B cell (primary cell): Measurements from ENCODE around the gene SLC15A3. TPM values are rescaled to one million over a fixed set of nuclear protein-coding genes. Genes with fewer than 3 reads are reported as not detected.

Experiments
- ATAC-seq: fragments of 200-7000 bp; cut with Tn5 transposase; one replicate; pipeline ENCODE4 v1.10.0; 2021; ENCODE audit warnings: low read depth, mild to moderate bottlenecking, moderate number of reproducible peaks, moderate library complexity
- CTCF ChIA-PET: fragments of 350-600 bp; sonication (Branson Sonifier 250); formaldehyde crosslinking; loops from one replicate; lab custom pipeline; 2021; ENCODE audit warnings: antibody characterized with exemption, inconsistent platforms; lab: Charles Lee
- POLR2A ChIA-PET: fragments of 350-600 bp; sonication (Branson Sonifier 250); formaldehyde crosslinking; loops from one replicate; lab custom pipeline; 2021; ENCODE audit warnings: antibody characterized with exemption; lab: Charles Lee
- DNase-seq: peaks from one replicate; pipeline ENCODE4 v3.0.0; 2013
- H2AFZ ChIP-seq: 2 replicates; pipeline ENCODE4 v1.6.1; 2012; ENCODE audit warnings: mild to moderate bottlenecking, low read depth, low read length; ENCODE audit not compliant: insufficient read depth, poor library complexity, severe bottlenecking
- H3K27ac ChIP-seq, 2 donors: 1 replicate in 1 of 2; 2 replicates in 1 of 2; pipeline ENCODE4 v1.5.1; 2012 to 2013; ENCODE audit warnings: low read length in 2 of 2, mild to moderate bottlenecking in 2 of 2, moderate library complexity in 1 of 2
- H3K27me3 ChIP-seq, 4 experiments: fragments of 200-600 bp in 1 of 4; sonication (generic) in 1 of 4; replicated peaks in 1 of 4; 1 replicate in 2 of 4; 2 replicates in 2 of 4; pipeline versions ENCODE4 v1.6.1 to v1.7.0; 2013 to 2016; ENCODE audit warnings: low read length in 3 of 4, mild to moderate bottlenecking in 2 of 4, mixed read lengths in 1 of 4, moderate library complexity in 1 of 4; ENCODE audit not compliant: insufficient read depth in 4 of 4, control insufficient read depth in 3 of 4; ENCODE audit errors: control extremely low read depth in 1 of 4
- H3K36me3 ChIP-seq, 2 experiments: replicated peaks in 1 of 2; 1 replicate in 1 of 2; 2 replicates in 1 of 2; pipeline versions ENCODE4 v1.6.1 to v1.7.1; 2013; ENCODE audit warnings: low read length in 1 of 2; ENCODE audit not compliant: insufficient read depth in 2 of 2, control insufficient read depth in 1 of 2; ENCODE audit errors: control extremely low read depth in 1 of 2, extremely low read depth in 1 of 2
- H3K4me1 ChIP-seq, 2 donors: fragments of 200-600 bp in 1 of 2; sonication (generic) in 1 of 2; 1 replicate in 1 of 2; 2 replicates in 1 of 2; pipeline versions ENCODE4 v1.5.1 to v1.6.1; 2013 to 2017; ENCODE audit warnings: low read length in 2 of 2; ENCODE audit not compliant: control insufficient read depth in 2 of 2, insufficient read depth in 2 of 2
- H3K4me2 ChIP-seq: replicated peaks from 2 replicates; pipeline ENCODE3; 2012; ENCODE audit warnings: mild to moderate bottlenecking, low read depth, low read length; ENCODE audit not compliant: poor library complexity, severe bottlenecking
- H3K4me3 ChIP-seq, 5 experiments: fragments of 200-600 bp in 1 of 5; sonication (generic) in 1 of 5; 1 replicate in 3 of 5; 2 replicates in 2 of 5; pipeline versions ENCODE4 v1.5.1 to v1.7.0; 2011 to 2016; ENCODE audit warnings: low read length in 4 of 5, mild to moderate bottlenecking in 4 of 5, low read depth in 2 of 5, control low read depth in 1 of 5, moderate library complexity in 1 of 5; ENCODE audit not compliant: insufficient read depth in 1 of 5; ENCODE audit errors: control extremely low read depth in 1 of 5, extremely low read depth in 1 of 5
- H3K79me2 ChIP-seq: fragments of 200-600 bp; sonication (generic); one replicate; pipeline ENCODE4 v1.6.0; 2016; ENCODE audit warnings: low read length; ENCODE audit not compliant: control insufficient read depth, insufficient read depth
- H3K9ac ChIP-seq: fragments of 200-600 bp; sonication (generic); 2 replicates; pipeline ENCODE4 v1.6.1; 2017; ENCODE audit warnings: mild to moderate bottlenecking, low read length, moderate library complexity
- H3K9me3 ChIP-seq, 3 donors: one replicate each; pipeline versions ENCODE4 v1.6.1 to v1.7.1; 2013; ENCODE audit warnings: low read length in 2 of 3; ENCODE audit not compliant: control insufficient read depth in 2 of 3, insufficient read depth in 1 of 3; ENCODE audit errors: control extremely low read depth in 1 of 3
- H4K20me1 ChIP-seq: 2 replicates; pipeline ENCODE4 v1.6.0; 2012; ENCODE audit warnings: mild to moderate bottlenecking, low read length; ENCODE audit not compliant: insufficient read depth, control insufficient read depth, poor library complexity, severe bottlenecking
- H3K27ac Mint-ChIP-seq: one replicate; pipeline ENCODE4 v1.8.0; 2021; ENCODE audit warnings: mixed read lengths
- H3K27me3 Mint-ChIP-seq: one replicate; pipeline ENCODE4 v1.8.0; 2021; ENCODE audit warnings: mixed read lengths
- H3K4me1 Mint-ChIP-seq: one replicate; pipeline ENCODE4 v1.8.0; 2021; ENCODE audit warnings: mixed read lengths
- H3K4me3 Mint-ChIP-seq: one replicate; pipeline ENCODE4 v1.8.0; 2021; ENCODE audit warnings: mixed read lengths
- H3K9me3 Mint-ChIP-seq: one replicate; pipeline ENCODE4 v1.8.0; 2022; ENCODE audit warnings: mixed read lengths; ENCODE audit not compliant: insufficient read depth
- CTCF ChIP-seq: fragments of 200-600 bp; IDR thresholded peaks from one replicate; pipeline ENCODE4 v1.8.0; 2022; ENCODE audit warnings: antibody characterized with exemption, mild to moderate bottlenecking
- EZH2 ChIP-seq: IDR thresholded peaks from 2 replicates; pipeline ENCODE4 v1.6.1; 2012; ENCODE audit warnings: borderline replicate concordance, low read depth, mild to moderate bottlenecking, moderate library complexity, low read length; ENCODE audit not compliant: insufficient read depth, poor library complexity, severe bottlenecking
- WGBS: methylation state at CpG from one replicate; pipeline ENCODE4 v1.1.5; 2013; ENCODE audit warnings: missing lambda C conversion rate; ENCODE audit not compliant: insufficient coverage; 5-methylcytosine and 5-hydroxymethylcytosine counted together
- intact Hi-C: fragments of 100-400 bp; cut with micrococcal nuclease; formaldehyde crosslinking; loops from one replicate; pipeline ENCODE4 v1.10.0; 2022
- polyA plus RNA-seq: library from polyadenylated mRNA; depleted of rRNA; stranded (reverse); fragments of >200 nt; gene quantifications from 2 replicates; pipeline ENCODE4 v1.2.3, GENCODE V29; 2012
- total RNA-seq, 2 donors: library from RNA; stranded (reverse); fragments of 120-200 nt in 1 of 2; gene quantifications; 1 replicate in 1 of 2; 2 replicates in 1 of 2; pipeline versions ENCODE4 v1.2.3 to v1.2.4, GENCODE V29; 2013 to 2022

SLC15A3 gene
- total and polyA plus RNA-seq, 2 donors (not counting 1 experiment from before 2014, with no cell fraction given): 61.5 to 91.4 TPM

- Histone ChIP-seq H3K9me3 (peaks cover 0 to 4% (median 0%) of the 10 kb centered on the region in 3 donors), H3K36me3 (peaks cover 0 to 37% of the 10 kb centered on the region in 2 experiments), H3K4me3 (peak within 1 kb of the TSS in 4 of 5 experiments; percentile 40 to 69 (median 56)), H2AFZ (peak within 1 kb of the TSS; percentile 63), H3K27me3 (peaks cover 0 to 30% (median 7%) of the 10 kb centered on the region in 4 experiments), H3K4me1 (peaks cover 32 to 37% of the 10 kb centered on the region in 2 donors), H3K27ac (no peak within 1 kb of the TSS), H3K79me2 (peaks cover 18% of the 10 kb centered on the region), H4K20me1 (peaks cover 48% of the 10 kb centered on the region), H3K9ac (peak within 1 kb of the TSS; percentile 67), H3K4me2 (peak within 1 kb of the TSS; percentile 94)
- ChIA-PET POLR2A (interaction anchor here (1.1 to 1.6 kb wide), 2 partner anchors 9 to 11 kb away, joined by 4 to 5 read pairs; partner anchors contain the start of gene TMEM109), CTCF (interaction anchor here (0.9 to 5.6 kb wide), 3 partner anchors 9 to 27 kb away, joined by 3 to 26 read pairs (median 9); partner anchors contain the start of gene TMEM109)
- TF ChIP-seq CTCF (no peak), EZH2 (no peak)
- peak; percentile 43 for DNase-seq
- ATAC-seq: peak; percentile 37
- Mint-ChIP-seq H3K4me1 (peaks cover 33% of the 10 kb centered on the region), H3K27me3 (peaks cover 7% of the 10 kb centered on the region), H3K27ac (no peak within 1 kb of the TSS), H3K9me3 (no peaks in the 10 kb centered on the region), H3K4me3 (peak within 1 kb of the TSS; percentile 82)
- intact Hi-C loops: no loop called here
- under 1% methylated on average over 68 of the region's 69 CpGs for WGBS
Observed at GRCh38 chr11:60924110-60924905, 27.7 kb downstream of the SLC15A3 start, which contains the start of gene TMEM132A. TMEM132A (plus strand) TSS chr11:60924460; CDS start chr11:60924634, 174 bp downstream.

GRCh38 chr11:60923800-60924109 is 28.2 kb downstream of the SLC15A3 start:
- CTCF ChIA-PET: interaction anchor here (0.9 to 1.7 kb wide), 2 partner anchors 9 to 27 kb away, joined by 3 to 9 read pairs; no protein-coding TSS in a partner anchor
- no peak for ATAC-seq
- POLR2A ChIA-PET: interaction anchor here (1.1 to 1.6 kb wide), 2 partner anchors 9 to 10 kb away, joined by 4 to 5 read pairs; partner anchors contain the start of gene TMEM109
- Histone ChIP-seq H3K9me3 (peaks cover 0 to 4% (median 0%) of the 10 kb centered on the region in 3 donors), H3K79me2 (peaks cover 24% of the 10 kb centered on the region), H3K36me3 (peaks cover 0 to 37% of the 10 kb centered on the region in 2 experiments), H4K20me1 (peaks cover 54% of the 10 kb centered on the region), H3K4me3 (peak overlapping the region in 3 of 5 experiments; percentile 51 to 69 (median 61)), H3K4me2 (peak overlapping the region; percentile 94), H3K9ac (peak overlapping the region; percentile 67), H3K27ac (no peak overlapping the region), H3K27me3 (peaks cover 0 to 30% (median 7%) of the 10 kb centered on the region in 4 experiments), H2AFZ (no peak overlapping the region), H3K4me1 (peaks cover 37 to 43% of the 10 kb centered on the region in 2 donors)
- WGBS: 70% methylated on average over 6 of the region's 6 CpGs
- Mint-ChIP-seq H3K27ac (no peak overlapping the region), H3K27me3 (peaks cover 7% of the 10 kb centered on the region), H3K4me3 (peak overlapping the region; percentile 82), H3K4me1 (peaks cover 39% of the 10 kb centered on the region), H3K9me3 (no peaks in the 10 kb centered on the region)
- TF ChIP-seq CTCF (no peak), EZH2 (no peak)
- no peak for DNase-seq
- intact Hi-C loops: no loop called here
